ENCODE measurements around the gene PLA2G2F.

GRCh38 chr1:20169932-20170331 lies 30.8 kb downstream of the PLA2G2F start:
- no peak for TF ChIP-seq CTCF (IDR thresholded peaks at IDR 0.05)
- TF ChIP-seq POLR2A (IDR thresholded peaks at IDR 0.05; ENCODE audit: low read depth) = no peak
- TF ChIP-seq POLR2AphosphoS5 (IDR thresholded peaks at IDR 0.05) = no peak
- TF ChIP-seq EP300 (IDR thresholded peaks at IDR 0.05) = no peak
